Measurements from ENCODE around the gene DNMBP.

GRCh38 chr10:99849536-99849935 lies 160.2 kb downstream of the DNMBP start:
- TF ChIP-seq CTCF (IDR thresholded peaks at IDR 0.05; ENCODE audit: control extremely low read depth in 1 of 3, insufficient read depth in 1 of 3, low read depth in 1 of 3, low read length in 3 of 3) (no peak), TBP (IDR thresholded peaks at IDR 0.05; ENCODE audit: low read depth, low read length) (no peak), SIN3A (conservative IDR thresholded peaks at IDR 0.05 in 1 of 2, IDR thresholded peaks at IDR 0.05 in 1 of 2; ENCODE audit: low read depth in 1 of 2, low read length in 2 of 2) (no peak), EGR1 (IDR thresholded peaks at IDR 0.05; ENCODE audit: borderline replicate concordance, low read depth, low read length) (no peak)

Measured in H1 (cell line).